Femur (tissue), 1 donor: ENCODE measurements around the gene TAF11L13.

Experiments
- DNase-seq: peaks from one replicate; pipeline ENCODE4 v3.0.0-alpha.2; 2017

TAF11L13 gene

DNA sequence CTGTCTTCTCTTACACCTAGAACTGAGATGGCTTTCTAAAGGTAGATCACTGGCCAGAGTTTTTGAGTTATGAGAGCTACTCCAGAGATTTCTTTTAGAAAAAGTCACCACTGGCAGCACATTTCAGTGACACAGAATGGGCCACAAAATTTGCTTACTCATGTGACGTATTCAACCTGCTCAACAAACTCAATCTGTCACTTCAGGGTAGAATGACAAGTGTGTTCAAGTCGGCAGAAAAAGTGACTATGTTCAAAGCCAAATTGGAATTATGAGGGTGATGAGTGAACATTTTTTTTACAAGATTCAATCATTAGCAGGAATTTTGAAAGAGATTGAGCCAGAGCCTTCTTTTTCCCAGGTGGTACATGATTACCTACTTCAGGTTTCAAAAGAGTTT is 48.8 kb downstream of the TAF11L13 start:
- no peak for DNase-seq
